Chondrocyte (in vitro differentiated cells): ENCODE measurements around the gene NDRG3. TPM values are rescaled to one million over a fixed set of nuclear protein-coding genes. Genes with fewer than 3 reads are reported as not detected.
"Not testable (repeated sequence)": the region's sequence is repeated elsewhere in the genome, so short reads cannot be mapped to it uniquely, and the experiment has no call there.

Experiments
- DNase-seq: peaks from one replicate; pipeline ENCODE4 v3.0.0; 2021; ENCODE audit warnings: mixed read lengths, low spot score
- H3K27ac Mint-ChIP-seq: one replicate; pipeline ENCODE4 v1.8.0; 2021; ENCODE audit warnings: mild to moderate bottlenecking, moderate library complexity, mixed read lengths; ENCODE audit not compliant: unreplicated experiment
- H3K27me3 Mint-ChIP-seq: 2 replicates; pipeline ENCODE4 v1.8.0; 2021; ENCODE audit warnings: low read depth, mixed read lengths
- H3K36me3 Mint-ChIP-seq: 2 replicates; pipeline ENCODE4 v1.8.0; 2021; ENCODE audit warnings: low read depth, mixed read lengths
- H3K4me1 Mint-ChIP-seq: 2 replicates; pipeline ENCODE4 v1.8.0; 2021; ENCODE audit warnings: low read depth, mild to moderate bottlenecking, mixed read lengths
- H3K4me3 Mint-ChIP-seq: one replicate; pipeline ENCODE4 v1.8.0; 2021; ENCODE audit warnings: mild to moderate bottlenecking, moderate library complexity, mixed read lengths; ENCODE audit not compliant: unreplicated experiment
- H3K9me3 Mint-ChIP-seq: 2 replicates; pipeline ENCODE4 v1.8.0; 2021; ENCODE audit warnings: low read depth, mixed read lengths
- CTCF ChIP-seq: fragments of 200-600 bp; sonication (generic); IDR thresholded peaks from 2 replicates; pipeline ENCODE4 v1.5.0; 2021; ENCODE audit warnings: antibody characterized with exemption, mild to moderate bottlenecking, moderate library complexity
- total RNA-seq: library from RNA; stranded (reverse); gene quantifications from 3 replicates; pipeline ENCODE4 v1.2.1, GENCODE V29; 2021

The NDRG3 gene
- total RNA-seq, 1 donor from 2014 or later = 27.6 TPM

- TF ChIP-seq CTCF = no peak
- no peaks in the 10 kb centered on the region for H3K27me3 Mint-ChIP-seq
- DNase-seq = no peak
- no peaks in the 10 kb centered on the region for H3K9me3 Mint-ChIP-seq
- no peaks in the 10 kb centered on the region for H3K4me1 Mint-ChIP-seq
- no peaks in the 10 kb centered on the region for H3K36me3 Mint-ChIP-seq
- H3K27ac Mint-ChIP-seq = no peak overlapping the region
- no peak overlapping the region for H3K4me3 Mint-ChIP-seq
Measured at GRCh38 chr20:36620917-36621316, 125.0 kb downstream of the NDRG3 start.

GRCh38 chr20:36614781-36615557, 130.9 kb downstream of the NDRG3 start:
- Mint-ChIP-seq H3K4me1 (no peaks in the 10 kb centered on the region), H3K9me3 (no peaks in the 10 kb centered on the region), H3K27me3 (no peaks in the 10 kb centered on the region), H3K27ac (no peak overlapping the region), H3K4me3 (no peak overlapping the region), H3K36me3 (peaks cover 14% of the 10 kb centered on the region)
- no peak for TF ChIP-seq CTCF
- DNase-seq = no peak

- Mint-ChIP-seq H3K4me1 (no peaks in the 10 kb centered on the region), H3K9me3 (no peaks in the 10 kb centered on the region), H3K36me3 (peaks cover 14% of the 10 kb centered on the region), H3K4me3 (no peak overlapping the region), H3K27me3 (no peaks in the 10 kb centered on the region), H3K27ac (no peak overlapping the region)
- no peak for TF ChIP-seq CTCF
- no peak for DNase-seq
Measured at GRCh38 chr20:36613974-36614373, 131.9 kb downstream of the NDRG3 start.

- peaks cover 13% of the 10 kb centered on the region for H3K4me1 Mint-ChIP-seq
- no peak for TF ChIP-seq CTCF
- no peaks in the 10 kb centered on the region for H3K27me3 Mint-ChIP-seq
- H3K4me3 Mint-ChIP-seq = no peak overlapping the region
- H3K9me3 Mint-ChIP-seq = no peaks in the 10 kb centered on the region
- H3K27ac Mint-ChIP-seq = no peak overlapping the region
- no peak for DNase-seq
- peaks cover 17% of the 10 kb centered on the region for H3K36me3 Mint-ChIP-seq
Measured at GRCh38 chr20:36611625-36612024, 134.3 kb downstream of the NDRG3 start.

GRCh38 chr20:36608388-36608728, 137.5 kb downstream of the NDRG3 start:
- H3K4me3 Mint-ChIP-seq, H3K27ac Mint-ChIP-seq, DNase-seq, H3K9me3 Mint-ChIP-seq, H3K27me3 Mint-ChIP-seq: not testable (repeated sequence)
- H3K36me3 Mint-ChIP-seq = peaks cover 11% of the 10 kb centered on the region
- peaks cover 23% of the 10 kb centered on the region for H3K4me1 Mint-ChIP-seq
